DOHH2 (cell line): ENCODE data around the gene TMEM158.
A peak's percentile ranks its signal among the peaks of the same experiment; 100 is the strongest.

Experiments
- H3F3A ChIP-seq: fragments of 200-600 bp; sonication (generic), shearing (Covaris generic); 2 replicates; pipeline ENCODE4 v1.6.0; 2016; ENCODE audit warnings: antibody characterized with exemption, mild to moderate bottlenecking; ENCODE audit not compliant: control insufficient read depth, insufficient read depth
- H3K27ac ChIP-seq: fragments of 200-600 bp; sonication (generic); 2 replicates; pipeline ENCODE4 v1.5.1; 2014; ENCODE audit warnings: low read depth, mild to moderate bottlenecking, low read length, moderate library complexity
- H3K27me3 ChIP-seq: fragments of 200-600 bp; sonication (generic); 2 replicates; pipeline ENCODE4 v1.6.1; 2014; ENCODE audit warnings: mild to moderate bottlenecking, low read length, mixed read lengths; ENCODE audit not compliant: control insufficient read depth
- H3K36me3 ChIP-seq: fragments of 200-600 bp; sonication (generic); 2 replicates; pipeline ENCODE4 v1.6.1; 2014; ENCODE audit warnings: mild to moderate bottlenecking, low read length, moderate library complexity, mixed read lengths; ENCODE audit not compliant: control insufficient read depth
- H3K4me1 ChIP-seq: fragments of 200-600 bp; sonication (generic); 2 replicates; pipeline ENCODE4 v1.6.1; 2014; ENCODE audit warnings: mild to moderate bottlenecking, low read length, mixed read lengths; ENCODE audit not compliant: control insufficient read depth
- H3K4me2 ChIP-seq: fragments of 200-600 bp; sonication (generic); 2 replicates; pipeline ENCODE4 v1.6.0; 2014; ENCODE audit warnings: mild to moderate bottlenecking, low read length, moderate library complexity
- H3K4me3 ChIP-seq: fragments of 200-600 bp; sonication (generic); 2 replicates; pipeline ENCODE4 v1.5.1; 2014; ENCODE audit warnings: mild to moderate bottlenecking, low read length, mixed read lengths
- H3K79me2 ChIP-seq: fragments of 200-600 bp; sonication (generic); 2 replicates; pipeline ENCODE4 v1.6.1; 2014; ENCODE audit warnings: mild to moderate bottlenecking, low read length, mixed read lengths; ENCODE audit not compliant: control insufficient read depth
- H3K9me2 ChIP-seq: fragments of 200-600 bp; sonication (generic); replicated peaks from 2 replicates; pipeline ENCODE4 v1.6.1; 2014; ENCODE audit warnings: mild to moderate bottlenecking, low read length, mixed read lengths; ENCODE audit not compliant: control insufficient read depth
- H3K9me3 ChIP-seq: fragments of 200-600 bp; sonication (generic); 2 replicates; pipeline ENCODE4 v1.6.1; 2014; ENCODE audit warnings: antibody characterized with exemption, low read length, mixed read lengths; ENCODE audit not compliant: control insufficient read depth, insufficient read depth
- H4K20me1 ChIP-seq: fragments of 200-600 bp; sonication (generic); 2 replicates; pipeline ENCODE4 v1.6.0; 2014; ENCODE audit warnings: low read depth, mild to moderate bottlenecking, antibody characterized with exemption, low read length, moderate library complexity; ENCODE audit not compliant: control insufficient read depth, insufficient read depth
- CTCF ChIP-seq: fragments of 200-600 bp; sonication (generic); IDR thresholded peaks from one replicate; pipeline ENCODE4 v1.5.1; 2014; ENCODE audit warnings: antibody characterized with exemption, mild to moderate bottlenecking, low read depth, low read length; ENCODE audit not compliant: poor library complexity, severe bottlenecking
- EZH2phosphoT487 ChIP-seq: fragments of 200-600 bp; sonication (generic); IDR thresholded peaks from 2 replicates; pipeline ENCODE4 v1.6.1; 2017; ENCODE audit warnings: borderline replicate concordance, mild to moderate bottlenecking, antibody characterized with exemption, low read length, moderate library complexity, mixed read lengths

Gene TMEM158

GRCh38 chr3:45226206-45226915, at the start of gene TMEM158:
Gene TMEM158 (minus strand): TSS chr3:45226287. CDS start chr3:45226027, 260 bp downstream.
- H4K20me1 ChIP-seq: no peaks in the 10 kb centered on the region
- H3K9me3 ChIP-seq: no peaks in the 10 kb centered on the region
- 0 out of 2 replicates have a peak within 1 kb of the TSS, but pooled peaks have one; percentile 16 for H3K4me2 ChIP-seq
- TF ChIP-seq CTCF: no peak
- 0 out of 2 replicates have a peak, but pooled peaks have one; percentile 25 for TF ChIP-seq EZH2phosphoT487
- H3F3A ChIP-seq: no peaks in the 10 kb centered on the region
- no peaks in the 10 kb centered on the region for H3K9me2 ChIP-seq
- peaks cover 49% of the 10 kb centered on the region for H3K27me3 ChIP-seq
- H3K36me3 ChIP-seq: no peaks in the 10 kb centered on the region
- no peaks in the 10 kb centered on the region for H3K4me1 ChIP-seq
- H3K27ac ChIP-seq: no peak within 1 kb of the TSS
- no peak within 1 kb of the TSS for H3K4me3 ChIP-seq
- H3K79me2 ChIP-seq: no peaks in the 10 kb centered on the region

- H3K4me3 ChIP-seq: no peak overlapping the region
- no peaks in the 10 kb centered on the region for H3K79me2 ChIP-seq
- no peaks in the 10 kb centered on the region for H3K4me1 ChIP-seq
- TF ChIP-seq CTCF: no peak
- H3F3A ChIP-seq: no peaks in the 10 kb centered on the region
- H4K20me1 ChIP-seq: no peaks in the 10 kb centered on the region
- H3K9me3 ChIP-seq: 0 out of 2 replicates have a peak, but pooled peaks cover 4% of the 10 kb centered on the region
- H3K27me3 ChIP-seq: peaks cover 20% of the 10 kb centered on the region
- H3K4me2 ChIP-seq: no peak overlapping the region
- H3K36me3 ChIP-seq: no peaks in the 10 kb centered on the region
- no peak overlapping the region for H3K27ac ChIP-seq
- H3K9me2 ChIP-seq: no peaks in the 10 kb centered on the region
These were observed 49.1 kb upstream of the TMEM158 start for GRCh38 chr3:45275006-45275704.

- TF ChIP-seq EZH2phosphoT487 (no peak), CTCF (no peak)
- Histone ChIP-seq H3K36me3 (no peaks in the 10 kb centered on the region), H3K27ac (no peak overlapping the region), H3K4me2 (no peak overlapping the region), H3K9me3 (0 out of 2 replicates have a peak, but pooled peaks cover 4% of the 10 kb centered on the region), H3K27me3 (peaks cover 18% of the 10 kb centered on the region), H3K79me2 (no peaks in the 10 kb centered on the region), H3K9me2 (no peaks in the 10 kb centered on the region), H4K20me1 (no peaks in the 10 kb centered on the region), H3K4me1 (no peaks in the 10 kb centered on the region), H3F3A (no peaks in the 10 kb centered on the region), H3K4me3 (no peak overlapping the region)
These were observed 47.8 kb upstream of the TMEM158 start for GRCh38 chr3:45273681-45274515.
